ENCODE data around the gene VSIG10L2.

DNA sequence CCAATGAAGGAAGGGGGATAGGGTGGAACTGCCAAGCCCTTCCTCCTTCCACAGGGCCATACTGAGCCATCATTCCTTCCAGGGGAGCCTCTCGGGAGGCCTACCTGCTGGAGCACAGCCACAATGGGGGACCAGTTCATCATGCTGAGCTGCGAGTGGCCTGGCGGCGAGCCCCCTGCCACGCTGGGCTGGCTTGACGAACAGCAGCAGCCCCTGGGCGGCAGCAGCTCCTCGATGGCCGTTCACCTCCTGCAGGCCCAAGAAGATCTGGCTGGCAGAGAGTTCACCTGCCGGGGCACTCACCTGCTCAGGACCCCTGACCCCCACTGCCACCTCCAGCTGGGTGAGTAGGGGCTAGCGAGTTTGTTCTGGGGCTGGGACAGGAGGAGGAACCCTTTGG lies 5.9 kb downstream of the VSIG10L2 start:
- TF ChIP-seq, protein P1, sequence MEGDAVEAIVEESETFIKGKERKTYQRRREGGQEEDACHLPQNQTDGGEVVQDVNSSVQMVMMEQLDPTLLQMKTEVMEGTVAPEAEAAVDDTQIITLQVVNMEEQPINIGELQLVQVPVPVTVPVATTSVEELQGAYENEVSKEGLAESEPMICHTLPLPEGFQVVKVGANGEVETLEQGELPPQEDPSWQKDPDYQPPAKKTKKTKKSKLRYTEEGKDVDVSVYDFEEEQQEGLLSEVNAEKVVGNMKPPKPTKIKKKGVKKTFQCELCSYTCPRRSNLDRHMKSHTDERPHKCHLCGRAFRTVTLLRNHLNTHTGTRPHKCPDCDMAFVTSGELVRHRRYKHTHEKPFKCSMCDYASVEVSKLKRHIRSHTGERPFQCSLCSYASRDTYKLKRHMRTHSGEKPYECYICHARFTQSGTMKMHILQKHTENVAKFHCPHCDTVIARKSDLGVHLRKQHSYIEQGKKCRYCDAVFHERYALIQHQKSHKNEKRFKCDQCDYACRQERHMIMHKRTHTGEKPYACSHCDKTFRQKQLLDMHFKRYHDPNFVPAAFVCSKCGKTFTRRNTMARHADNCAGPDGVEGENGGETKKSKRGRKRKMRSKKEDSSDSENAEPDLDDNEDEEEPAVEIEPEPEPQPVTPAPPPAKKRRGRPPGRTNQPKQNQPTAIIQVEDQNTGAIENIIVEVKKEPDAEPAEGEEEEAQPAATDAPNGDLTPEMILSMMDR (IDR thresholded peaks at IDR 0.05), result no peak
- no peak for TF ChIP-seq POLR2A (IDR thresholded peaks at IDR 0.05)
